Fibroblast of pulmonary artery (primary cell): Measurements from ENCODE around the gene TBC1D28.
"Not testable (repeated sequence)": the region's sequence is repeated elsewhere in the genome, so short reads cannot be mapped to it uniquely, and the experiment has no call there.

ENCODE experiments used
- DNase-seq: peaks from one replicate; pipeline ENCODE4 v3.0.0-alpha.2; 2010; ENCODE audit warnings: low read depth
- H3K4me3 ChIP-seq: replicated peaks from 2 replicates; pipeline ENCODE4 v1.5.1; 2011; ENCODE audit warnings: low read depth, mild to moderate bottlenecking, control low read depth, low read length, moderate library complexity

Gene TBC1D28

GRCh38 chr17:18644291-18644690, at the start of gene TBC1D28:
Gene TBC1D28 (minus strand): TSS chr17:18644391. CDS start chr17:18641352, 3,039 bp downstream.
- not testable (repeated sequence) for H3K4me3 ChIP-seq, DNase-seq

- H3K4me3 ChIP-seq: peak overlapping the region; percentile 31
- DNase-seq: not testable (repeated sequence)
Observed at GRCh38 chr17:18682668-18683067, 38.5 kb upstream of the TBC1D28 start.

GRCh38 chr17:18681767-18682571, 37.8 kb upstream of the TBC1D28 start, which contains the start of gene FOXO3B:
Gene FOXO3B (minus strand): TSS chr17:18682314. CDS start chr17:18681651, 663 bp downstream.
- DNase-seq: peak; percentile 84
- H3K4me3 ChIP-seq: peak within 1 kb of the TSS; percentile 59

GRCh38 chr17:18677381-18677780, 33.2 kb upstream of the TBC1D28 start:
- not testable (repeated sequence) for H3K4me3 ChIP-seq, DNase-seq

GRCh38 chr17:18676928-18677327, 32.7 kb upstream of the TBC1D28 start:
- not testable (repeated sequence) for DNase-seq, H3K4me3 ChIP-seq

- not testable (repeated sequence) for DNase-seq, H3K4me3 ChIP-seq
Observed at GRCh38 chr17:18672395-18673227, 28.4 kb upstream of the TBC1D28 start.

GRCh38 chr17:18668625-18669024, 24.4 kb upstream of the TBC1D28 start:
- H3K4me3 ChIP-seq, DNase-seq: not testable (repeated sequence)

- not testable (repeated sequence) for DNase-seq, H3K4me3 ChIP-seq
Observed at GRCh38 chr17:18667535-18667934, 23.3 kb upstream of the TBC1D28 start.

- not testable (repeated sequence) for DNase-seq, H3K4me3 ChIP-seq
Observed at GRCh38 chr17:18666326-18666725, 22.1 kb upstream of the TBC1D28 start.

- not testable (repeated sequence) for H3K4me3 ChIP-seq, DNase-seq
Observed at GRCh38 chr17:18661924-18662624, 17.9 kb upstream of the TBC1D28 start.

- H3K4me3 ChIP-seq, DNase-seq: not testable (repeated sequence)
Observed at GRCh38 chr17:18650094-18650493, 5.9 kb upstream of the TBC1D28 start.

- not testable (repeated sequence) for DNase-seq, H3K4me3 ChIP-seq
Observed at GRCh38 chr17:18643124-18643523, 1.1 kb downstream of the TBC1D28 start.

- DNase-seq, H3K4me3 ChIP-seq: not testable (repeated sequence)
Observed at GRCh38 chr17:18638357-18638756, 5.8 kb downstream of the TBC1D28 start.

GRCh38 chr17:18636237-18636636, 8.0 kb downstream of the TBC1D28 start:
- H3K4me3 ChIP-seq: not testable (repeated sequence)
- peak; percentile 9 for DNase-seq

- H3K4me3 ChIP-seq: not testable (repeated sequence)
Observed at GRCh38 chr17:18635773-18636172, 8.4 kb downstream of the TBC1D28 start.

GRCh38 chr17:18634550-18635263, 9.5 kb downstream of the TBC1D28 start:
- not testable (repeated sequence) for DNase-seq
- peak overlapping the region; percentile 14 for H3K4me3 ChIP-seq

More at GRCh38 chr17:18635773-18636172, 8.4 kb downstream of the TBC1D28 start:
- not testable (repeated sequence) for DNase-seq
